Cerebellar cortex (tissue), 1 donor: ENCODE data around the gene LRRC8B.

ENCODE experiments used
- DNase-seq: peaks from one replicate; pipeline ENCODE4 v3.0.0-alpha.2; 2015; ENCODE audit warnings: low spot score

LRRC8B gene

DNA sequence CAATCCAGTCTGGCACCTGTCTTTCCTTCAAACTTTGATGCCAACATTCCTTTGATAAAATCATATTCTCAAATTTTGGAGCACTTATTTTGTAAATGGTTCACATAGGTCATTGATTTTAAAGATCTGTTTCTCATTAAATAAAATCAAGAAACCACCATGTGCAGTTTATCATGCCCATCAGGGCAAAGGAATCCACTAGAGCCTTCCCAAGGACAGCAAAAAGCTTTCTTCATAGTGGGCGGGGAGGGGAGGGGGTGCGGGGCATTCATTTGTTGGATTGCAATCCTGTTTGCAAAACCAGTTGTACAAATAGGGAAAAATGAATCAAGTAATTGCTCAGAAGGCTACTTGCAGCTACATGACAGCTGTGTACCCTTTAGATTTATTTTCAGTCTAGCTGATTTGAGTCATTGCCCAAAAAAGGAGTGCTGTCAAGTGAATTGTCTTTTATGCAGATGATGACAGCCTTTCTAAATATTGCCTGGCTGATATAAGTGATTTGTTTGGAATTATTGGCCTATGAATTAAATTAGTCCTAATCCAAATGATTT, 23.0 kb downstream of the LRRC8B start:
- DNase-seq: no peak

DNA sequence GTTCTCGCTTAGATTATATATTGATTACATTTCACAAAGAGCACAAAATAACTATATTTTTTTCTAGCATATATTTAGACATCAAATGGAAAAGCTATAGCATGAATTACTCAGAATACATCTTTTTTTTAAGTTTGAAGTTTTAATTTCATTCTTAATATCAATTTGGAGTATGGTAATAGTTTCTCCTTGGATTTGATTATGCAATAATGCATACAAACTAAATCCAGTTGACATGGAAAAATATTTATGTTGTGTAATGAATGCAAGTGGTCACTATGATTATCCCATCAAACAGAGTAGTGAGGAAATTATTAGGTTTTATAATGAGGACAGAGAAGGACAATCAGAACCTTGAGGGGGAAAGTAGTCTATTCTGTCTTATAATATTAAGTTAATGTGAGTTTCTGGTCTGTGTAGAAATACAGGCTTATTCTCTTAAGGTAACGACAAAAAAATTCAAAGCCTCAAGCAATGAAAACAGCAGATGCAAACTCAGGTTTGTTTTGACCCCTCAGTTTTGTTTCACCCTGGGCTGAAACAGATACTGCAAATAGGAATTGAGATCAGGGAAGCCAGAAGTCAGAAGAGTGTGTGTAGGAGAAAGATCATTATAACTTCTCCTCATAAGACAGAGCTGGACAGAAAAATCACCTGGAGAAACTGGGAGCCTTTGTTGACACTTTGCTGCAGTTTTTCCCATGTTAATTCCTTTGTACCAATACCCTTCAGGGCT, 23.7 kb downstream of the LRRC8B start:
- DNase-seq: no peak

DNA sequence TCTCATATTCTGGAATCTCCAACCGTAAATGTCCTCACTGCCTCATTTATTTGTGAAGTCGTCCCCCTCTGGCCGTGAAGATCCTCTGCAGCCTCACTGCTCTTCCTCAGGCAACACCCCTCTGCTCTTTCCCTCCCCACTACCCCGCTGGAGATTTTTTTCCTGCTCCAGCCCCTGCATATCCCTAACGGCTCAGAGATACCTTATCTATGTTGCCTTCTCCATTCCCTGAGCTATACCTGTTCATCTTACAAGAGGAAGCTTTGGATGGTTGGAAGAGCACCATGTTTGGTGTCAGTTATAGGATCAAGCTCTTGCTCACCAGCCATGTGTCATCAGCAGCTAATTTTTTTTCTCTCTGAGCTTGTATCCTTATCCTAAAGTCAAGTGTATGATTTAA, 26.4 kb downstream of the LRRC8B start:
- DNase-seq: no peak

DNA sequence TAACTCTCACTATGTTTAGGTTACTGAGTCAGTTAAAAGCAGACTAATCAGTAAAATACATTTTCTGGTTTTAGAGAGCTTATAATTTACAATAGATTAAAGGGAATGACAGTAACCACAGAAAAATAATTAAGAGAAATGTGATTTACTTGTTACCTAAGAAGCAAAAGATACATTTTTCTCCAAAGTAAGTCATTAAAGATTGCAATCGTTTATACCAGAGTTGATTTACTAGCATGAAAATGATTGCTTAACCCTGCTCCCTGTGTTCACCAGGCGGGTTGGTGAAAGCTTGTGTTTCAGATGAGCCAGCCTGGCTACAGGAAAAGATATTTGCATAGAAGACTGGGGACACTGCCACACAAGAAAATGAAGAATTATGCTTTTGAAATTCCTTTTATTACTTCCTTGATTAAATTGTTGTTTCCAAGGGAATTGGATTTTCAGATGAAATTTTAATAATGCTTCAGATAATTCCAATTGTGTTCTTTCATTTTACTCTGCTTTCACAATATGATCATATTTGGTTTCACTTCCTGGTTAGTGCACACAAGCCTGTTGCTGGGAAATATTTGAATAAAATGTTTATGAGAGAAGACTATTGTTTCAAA, 27.9 kb downstream of the LRRC8B start:
- DNase-seq: no peak

DNA sequence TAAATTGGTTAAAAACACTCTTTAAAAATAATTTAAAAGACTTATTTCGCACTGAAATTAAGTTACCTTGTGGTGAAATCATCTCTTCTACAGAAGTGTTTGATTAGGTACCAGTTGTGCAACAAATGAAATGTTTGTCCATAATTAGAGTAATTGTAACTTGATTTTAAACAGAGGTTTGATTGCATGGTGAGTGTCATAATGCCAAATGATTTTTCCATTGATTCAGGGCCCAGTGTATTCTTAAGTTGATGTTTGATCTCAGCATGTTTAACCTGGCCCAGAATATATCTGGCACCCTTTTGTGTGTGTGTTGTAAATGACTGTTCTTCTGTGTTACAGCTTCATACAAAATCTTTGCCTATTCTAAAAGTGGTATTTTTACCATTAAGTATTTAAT, 28.5 kb downstream of the LRRC8B start:
- no peak for DNase-seq

DNA sequence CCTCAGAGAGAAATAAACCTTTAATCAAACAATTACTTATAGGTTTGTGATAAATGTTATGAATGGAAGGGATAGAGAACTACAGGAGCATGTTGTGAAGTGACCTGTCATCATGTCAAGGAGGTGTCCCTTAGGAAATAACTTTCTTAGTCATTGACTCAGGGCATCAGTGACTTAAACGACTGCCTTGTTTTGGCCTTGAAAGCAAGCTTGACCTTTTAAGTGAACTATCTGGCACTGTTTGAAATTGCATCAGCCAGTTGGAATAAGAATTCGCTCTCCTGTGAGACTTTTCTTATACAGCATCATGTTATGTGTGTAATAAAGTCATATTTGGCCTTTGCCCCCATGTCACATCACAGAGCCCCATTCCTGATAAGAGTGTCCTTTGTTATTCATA, 30.9 kb downstream of the LRRC8B start:
- no peak for DNase-seq

DNA sequence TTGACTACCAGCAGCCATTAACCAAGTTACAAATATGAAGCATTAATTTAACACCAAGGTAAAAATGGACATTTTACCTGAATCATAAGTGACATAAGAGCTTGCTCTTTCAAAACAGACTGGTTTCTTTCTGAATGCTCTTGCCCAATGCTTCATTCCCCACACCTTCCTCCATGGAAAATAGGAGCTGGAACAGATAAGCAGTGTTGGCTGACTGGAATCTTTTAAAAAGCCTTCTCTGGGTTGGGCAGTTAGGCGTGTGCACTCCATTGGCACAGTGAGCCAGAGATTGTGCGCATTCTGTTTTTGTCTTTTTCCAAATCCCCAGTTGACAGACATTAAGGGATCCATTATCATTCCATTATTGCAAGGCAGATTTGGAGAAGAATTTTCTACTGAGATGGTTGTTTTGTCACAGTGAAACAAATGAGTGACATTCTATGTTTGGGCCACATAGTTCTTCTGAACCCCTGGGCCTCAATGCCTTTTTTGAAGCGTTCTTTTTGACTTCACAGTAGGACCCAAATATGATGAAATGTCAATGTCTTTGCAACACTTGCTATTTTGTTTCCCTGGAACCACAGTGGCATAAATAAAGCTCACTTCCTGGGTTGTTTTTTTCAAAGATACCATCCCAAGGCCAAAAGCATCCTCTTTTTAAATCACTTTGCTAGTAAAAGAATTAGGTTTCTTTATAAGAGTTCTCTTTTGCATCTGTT, 32.3 kb downstream of the LRRC8B start:
- DNase-seq: no peak

DNA sequence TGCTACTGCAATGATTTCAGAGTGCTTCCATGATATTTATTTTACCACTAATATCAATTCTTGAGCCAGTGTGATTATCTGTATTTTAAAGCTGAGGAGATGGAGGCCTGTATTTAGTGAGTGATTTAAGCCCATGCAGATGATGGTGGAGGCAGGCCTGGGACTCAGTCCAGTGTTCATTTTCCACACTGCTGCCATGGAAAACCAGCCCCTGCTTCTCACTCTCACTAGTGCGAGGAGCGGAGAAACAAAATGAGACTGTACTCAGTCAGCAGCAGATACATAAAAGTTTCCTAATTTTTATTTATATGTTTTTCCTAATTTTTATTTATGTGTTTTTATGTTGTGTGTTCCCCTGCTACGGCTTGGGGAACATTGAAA, 32.8 kb downstream of the LRRC8B start:
- no peak for DNase-seq

DNA sequence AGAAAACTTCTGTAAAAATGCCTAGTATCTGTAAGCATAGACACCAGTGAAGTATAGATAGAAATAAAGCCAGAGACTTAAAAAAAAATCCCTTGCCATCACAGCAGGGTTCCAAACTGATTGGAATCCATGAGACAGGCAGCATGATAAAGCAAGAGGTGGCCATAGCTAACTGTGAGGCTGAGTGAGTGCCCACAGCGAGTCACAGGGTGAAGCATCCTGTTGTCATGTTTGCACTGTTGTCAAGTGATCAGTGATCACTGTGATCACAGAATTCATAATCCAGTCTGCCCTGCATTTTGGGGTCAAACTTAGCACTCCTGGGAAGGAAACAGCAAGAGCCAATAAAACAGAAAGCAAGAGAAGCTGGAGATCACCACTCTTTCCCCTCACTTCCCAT, 33.3 kb downstream of the LRRC8B start:
- no peak for DNase-seq

DNA sequence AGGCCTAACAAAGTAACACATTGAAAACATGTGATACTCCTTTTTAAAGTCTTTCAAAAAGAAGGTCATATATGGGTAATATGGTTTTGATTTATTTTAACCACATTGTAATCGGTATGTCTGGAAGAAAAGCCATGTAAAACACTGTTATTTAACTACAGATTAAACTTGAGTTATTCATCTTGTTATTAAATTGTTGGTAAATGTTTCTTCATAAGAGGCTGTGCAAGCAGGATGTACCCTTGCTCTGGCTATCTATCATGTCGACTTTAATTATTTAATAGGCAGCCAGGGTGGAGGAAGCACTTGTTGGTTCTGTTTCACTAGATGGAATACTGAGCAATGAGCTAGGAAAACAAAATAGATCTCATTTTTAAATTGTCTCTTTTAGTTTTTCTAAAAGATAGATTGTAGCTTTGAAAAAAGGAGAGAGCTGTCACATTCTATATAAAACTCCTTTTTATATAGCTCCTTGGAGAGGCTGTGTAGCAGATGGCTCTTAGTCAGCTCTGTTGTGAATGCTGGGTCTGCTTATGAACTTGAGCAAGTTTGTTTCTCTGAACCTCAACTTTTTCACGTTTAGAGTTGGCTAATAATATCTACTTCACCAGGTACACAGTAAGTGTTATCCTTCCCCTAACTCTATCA, 39.5 kb downstream of the LRRC8B start:
- no peak for DNase-seq

DNA sequence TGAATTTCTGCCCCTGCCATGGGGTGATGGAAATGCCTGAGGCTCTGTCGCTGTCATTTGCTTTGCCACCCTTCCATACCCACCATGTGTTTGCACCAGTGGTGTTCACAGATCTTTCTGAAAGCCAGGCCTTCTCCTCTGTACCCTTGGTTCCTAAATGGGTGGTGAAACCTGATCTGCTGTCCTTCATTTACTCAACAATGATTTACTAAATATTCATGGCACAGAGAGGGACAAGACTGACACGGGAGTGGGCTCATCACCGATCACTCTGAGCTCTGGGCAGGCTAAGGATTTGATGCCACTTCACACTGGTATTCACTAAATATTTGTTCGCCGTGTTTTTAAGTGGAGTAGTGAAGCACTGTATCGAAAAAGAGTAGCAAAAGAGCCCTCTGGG, 40.9 kb downstream of the LRRC8B start:
- no peak for DNase-seq

DNA sequence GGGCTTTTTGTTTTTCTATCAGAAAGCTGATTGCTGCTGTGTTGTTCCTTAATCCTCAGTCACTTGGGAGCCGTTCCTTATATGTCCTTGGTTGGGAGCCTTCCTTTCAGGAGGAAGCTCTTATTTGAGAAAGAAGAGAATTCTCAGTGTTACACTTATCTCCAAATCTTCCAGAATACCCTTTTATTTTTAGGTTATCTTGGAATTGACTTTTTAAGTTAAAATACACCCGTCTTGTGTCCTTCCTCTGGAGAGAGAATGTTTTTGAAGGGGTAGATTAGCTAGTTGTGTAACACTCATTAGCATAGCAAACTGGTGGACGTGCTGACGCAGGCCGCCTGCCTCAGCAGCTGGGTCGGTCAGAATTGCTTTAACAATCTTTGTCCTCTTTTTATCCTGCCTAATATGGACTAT, 42.1 kb downstream of the LRRC8B start:
- DNase-seq: no peak

DNA sequence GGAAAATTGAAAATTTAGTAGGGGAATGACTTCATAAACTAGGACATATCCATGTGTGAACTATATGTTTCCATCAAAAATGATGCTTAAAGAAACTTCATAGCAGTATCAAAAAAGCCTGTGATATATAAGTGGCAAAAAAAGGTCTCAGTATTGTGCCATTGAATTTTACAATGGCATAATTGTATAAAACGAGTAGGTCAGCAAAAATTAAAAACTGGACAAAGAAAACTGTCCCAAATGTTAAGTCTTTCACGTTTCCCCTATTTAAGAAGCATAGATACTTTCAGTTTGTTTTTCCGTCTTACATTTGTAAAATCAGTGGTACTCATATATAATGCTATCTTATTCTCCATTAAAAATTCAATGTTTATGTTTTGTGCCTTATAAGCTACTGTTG, 43.2 kb downstream of the LRRC8B start:
- no peak for DNase-seq

DNA sequence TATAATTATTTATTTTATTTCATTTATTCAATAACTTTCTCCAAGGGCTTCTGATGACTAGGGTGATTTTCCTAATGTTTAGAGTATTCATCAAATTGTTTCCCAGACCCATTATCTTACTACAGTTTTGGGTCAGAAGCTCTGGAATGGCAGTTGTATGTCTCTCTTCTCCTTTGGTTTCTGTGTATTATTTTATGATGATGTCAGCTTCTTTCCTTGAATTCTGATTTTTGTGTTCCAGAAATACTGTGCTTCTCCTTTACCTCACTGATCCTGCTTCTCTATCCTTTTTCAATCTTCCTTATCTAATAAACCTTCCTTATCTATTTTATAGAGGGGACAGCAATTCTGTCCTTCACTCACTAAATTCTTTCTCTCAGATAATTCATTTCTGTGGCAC, 48.8 kb downstream of the LRRC8B start:
- no peak for DNase-seq

DNA sequence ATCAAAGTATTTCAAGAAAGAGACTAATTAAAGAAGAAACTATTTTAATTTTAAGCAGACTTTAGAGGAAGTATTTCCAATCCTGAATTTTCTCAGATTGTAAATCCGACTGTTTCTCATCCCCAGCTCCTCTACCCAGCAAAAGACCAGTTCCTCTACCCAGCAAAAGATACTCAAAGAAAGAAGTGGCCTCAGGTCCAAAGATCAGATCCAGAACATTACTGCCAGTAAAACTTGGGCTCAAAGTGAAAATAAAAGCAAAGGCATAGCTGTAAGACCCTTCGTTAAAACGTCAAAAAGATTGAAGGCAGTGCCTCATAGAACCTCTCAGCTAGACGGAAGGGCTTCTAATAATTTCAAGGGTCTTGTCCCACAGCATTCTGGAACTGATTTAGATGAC, 50.0 kb downstream of the LRRC8B start:
- DNase-seq: no peak

DNA sequence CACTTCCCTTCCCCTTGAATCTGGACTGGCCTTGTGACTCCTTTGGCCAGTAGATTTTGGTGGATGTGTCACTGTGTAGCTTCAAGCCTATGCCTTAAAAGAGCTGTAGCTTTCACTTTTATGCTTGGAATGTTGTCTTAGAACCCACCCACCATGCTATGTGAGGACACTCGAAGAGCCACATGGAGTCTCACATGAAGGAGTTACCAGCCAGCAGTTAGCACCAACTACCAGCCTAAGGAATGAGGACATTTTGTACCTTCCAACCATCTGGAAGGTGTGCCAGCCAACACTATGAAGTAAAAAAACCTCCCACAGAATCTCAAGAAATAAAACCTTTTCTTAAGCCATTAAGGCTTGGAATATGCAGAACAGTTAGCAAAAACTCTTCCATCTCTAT, 50.6 kb downstream of the LRRC8B start:
- DNase-seq: no peak

DNA sequence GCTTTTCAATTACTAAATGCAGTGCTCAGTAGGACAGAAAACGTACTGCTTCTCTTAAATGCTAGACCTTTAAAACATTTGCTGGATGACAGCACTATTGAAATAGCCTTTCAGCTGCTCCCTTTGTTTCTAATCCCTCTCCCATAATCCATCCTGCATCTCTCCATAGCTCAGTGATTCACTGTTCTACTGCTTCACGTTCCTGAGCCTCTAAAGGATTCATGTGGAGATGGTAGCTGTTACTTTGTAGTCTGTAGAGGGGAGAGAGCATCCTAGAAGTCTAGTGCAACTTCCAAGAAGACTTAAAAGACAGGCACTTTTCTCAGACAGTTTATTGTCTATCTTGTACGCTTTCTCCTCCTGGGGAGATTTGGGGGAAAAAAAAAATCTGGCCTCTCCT, 51.4 kb downstream of the LRRC8B start:
- DNase-seq: no peak

DNA sequence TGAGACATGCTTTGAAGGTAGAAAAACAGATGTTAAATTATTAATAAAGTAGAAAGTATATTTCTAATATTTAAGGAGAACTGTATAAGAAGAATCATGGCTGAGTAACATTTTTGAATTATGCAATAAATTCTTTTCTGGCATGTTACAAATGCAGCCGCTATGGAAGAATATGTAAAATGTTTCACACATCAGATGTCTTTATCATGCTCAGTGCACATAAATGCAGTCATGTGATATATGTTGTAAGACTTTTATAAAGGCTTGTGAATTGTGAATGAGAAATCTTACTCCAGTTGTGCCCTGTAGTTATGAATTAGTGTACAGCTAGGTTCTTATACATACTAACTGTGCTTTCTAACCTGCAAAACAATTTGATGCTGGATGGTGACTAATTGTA, 53.5 kb downstream of the LRRC8B start:
- DNase-seq: no peak

DNA sequence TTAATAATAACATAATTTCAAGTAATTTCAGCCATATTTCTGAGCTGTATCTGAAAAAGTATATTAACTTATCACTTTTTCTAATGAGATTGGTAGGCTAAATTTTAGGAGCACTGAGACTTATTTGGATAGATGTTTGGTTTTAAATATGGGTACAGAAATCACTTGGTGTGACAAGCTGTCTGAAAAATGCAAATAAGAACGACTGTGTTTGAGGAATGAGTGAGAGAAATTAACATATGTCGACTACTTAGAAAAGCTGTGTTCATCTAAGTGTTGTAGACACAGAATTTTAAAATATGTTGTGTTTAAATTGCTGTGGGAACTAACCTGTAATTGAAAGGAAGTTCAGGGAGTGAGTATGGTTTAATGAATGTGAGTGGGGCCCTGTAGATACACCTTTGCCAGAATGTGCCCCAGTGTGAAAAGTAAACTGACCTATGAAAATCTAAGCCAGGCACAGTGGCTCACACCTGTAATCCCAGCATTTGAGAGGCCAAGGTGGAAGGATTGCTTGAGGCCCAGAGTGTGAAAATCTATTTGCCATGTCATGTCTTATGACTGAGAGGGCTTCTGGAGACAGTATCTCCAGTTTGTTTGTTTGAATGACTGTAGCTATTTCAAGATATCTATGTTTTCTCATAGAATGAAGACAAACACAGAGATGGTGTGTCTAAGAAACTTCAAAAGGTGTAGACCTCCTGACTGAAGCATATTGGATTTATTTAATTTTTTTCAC, 54.5 kb downstream of the LRRC8B start:
- DNase-seq: no peak

DNA sequence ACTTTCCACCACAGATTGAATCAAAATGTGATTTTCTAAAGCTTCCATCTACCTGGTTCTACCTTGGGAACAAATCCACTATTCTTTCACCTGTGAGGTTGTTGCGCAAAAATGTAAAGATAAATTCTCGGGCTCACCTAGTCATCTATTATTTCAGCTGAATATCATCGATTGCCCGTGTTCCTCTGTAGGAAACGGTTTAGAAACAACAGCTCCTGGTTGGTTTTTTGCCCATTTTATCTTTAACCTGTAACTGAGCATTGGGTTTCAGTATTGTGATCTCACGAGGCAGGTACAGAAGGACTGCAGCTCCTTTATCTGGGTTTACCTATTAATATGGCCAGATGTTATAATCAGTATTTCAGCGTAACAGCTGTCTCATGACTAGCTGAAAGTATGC, 55.4 kb downstream of the LRRC8B start:
- no peak for DNase-seq

DNA sequence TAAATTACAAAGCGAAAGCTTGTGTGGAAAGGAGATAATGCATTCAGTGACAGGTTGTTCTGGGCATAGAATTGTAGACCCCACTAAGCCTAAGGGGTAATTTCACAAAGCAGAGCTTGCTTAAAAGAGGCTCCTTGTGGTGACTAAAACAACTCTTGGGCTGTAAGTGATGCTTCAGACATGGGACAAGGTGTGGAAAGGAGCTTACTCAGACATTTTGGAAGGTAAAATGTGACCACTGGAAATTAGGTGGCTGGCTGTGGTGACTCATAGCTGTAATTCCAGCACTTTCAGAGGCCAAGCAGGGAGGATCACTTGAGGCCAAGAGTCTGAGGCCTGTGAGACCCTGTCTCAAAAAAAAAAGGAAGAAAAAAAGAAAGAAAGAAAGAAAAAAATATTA, 57.2 kb downstream of the LRRC8B start:
- DNase-seq: no peak

DNA sequence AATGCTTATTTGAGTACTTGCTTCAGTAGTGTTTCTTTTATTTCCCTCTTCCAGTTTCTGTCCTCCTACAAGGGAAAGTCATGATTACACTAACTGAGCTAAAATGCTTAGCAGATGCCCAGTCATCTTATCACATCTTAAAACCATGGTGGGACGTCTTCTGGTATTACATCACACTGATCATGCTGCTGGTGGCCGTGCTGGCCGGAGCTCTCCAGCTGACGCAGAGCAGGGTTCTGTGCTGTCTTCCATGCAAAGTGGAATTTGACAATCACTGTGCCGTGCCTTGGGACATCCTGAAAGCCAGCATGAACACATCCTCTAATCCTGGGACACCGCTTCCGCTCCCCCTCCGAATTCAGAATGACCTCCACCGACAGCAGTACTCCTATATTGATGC, 57.9 kb downstream of the LRRC8B start:
- no peak for DNase-seq
